NCI-H524 treated with DMSO at 0.1 percent for 48 hours (cell line): ENCODE data around the gene TSPOAP1.

Experiments used
- DNase-seq: peaks from one replicate; lab custom pipeline; 2025; lab: John Stamatoyannopoulos, UW

Gene TSPOAP1

GRCh38 chr17:58302919-58303585 is 25.5 kb downstream of the TSPOAP1 start:
- no peak for DNase-seq

- no peak for DNase-seq
Observed at GRCh38 chr17:58302171-58302918, 26.2 kb downstream of the TSPOAP1 start.

- DNase-seq, result no peak
Observed at GRCh38 chr17:58301504-58302150, 27.0 kb downstream of the TSPOAP1 start.

GRCh38 chr17:58300336-58300735 is 28.3 kb downstream of the TSPOAP1 start:
- no peak for DNase-seq

GRCh38 chr17:58294034-58294433 is 34.6 kb downstream of the TSPOAP1 start:
- no peak for DNase-seq

GRCh38 chr17:58291246-58291645 is 37.3 kb downstream of the TSPOAP1 start:
- DNase-seq, result no peak

- DNase-seq, result no peak
Observed at GRCh38 chr17:58289869-58290268, 38.7 kb downstream of the TSPOAP1 start.

GRCh38 chr17:58285422-58285810 is 43.2 kb downstream of the TSPOAP1 start:
- no peak for DNase-seq

GRCh38 chr17:58284613-58285421 is 43.8 kb downstream of the TSPOAP1 start:
- no peak for DNase-seq

- DNase-seq, result no peak
Observed at GRCh38 chr17:58283674-58284612, 44.7 kb downstream of the TSPOAP1 start.

- DNase-seq, result no peak
Observed at GRCh38 chr17:58282442-58282841, 46.2 kb downstream of the TSPOAP1 start.

GRCh38 chr17:58281511-58282011 is 47.0 kb downstream of the TSPOAP1 start:
- DNase-seq, result no peak

GRCh38 chr17:58280480-58281217 is 47.9 kb downstream of the TSPOAP1 start, which contains the start of gene MPO:
TSS of gene MPO (minus strand) at chr17:58280935. CDS start at chr17:58280758, 177 bp downstream.
- no peak for DNase-seq

- DNase-seq, result no peak
Observed at GRCh38 chr17:58279736-58280479, 48.7 kb downstream of the TSPOAP1 start.

- no peak for DNase-seq
Observed at GRCh38 chr17:58279016-58279711, 49.4 kb downstream of the TSPOAP1 start.

- no peak for DNase-seq
Observed at GRCh38 chr17:58278661-58279015, 50.0 kb downstream of the TSPOAP1 start.

- DNase-seq, result no peak
Observed at GRCh38 chr17:58277802-58278595, 50.6 kb downstream of the TSPOAP1 start.
